Loucy (cell line): ENCODE measurements around the gene CTNNA2.

Experiments
- EZH2phosphoT487 ChIP-seq: fragments of 200-600 bp; IDR thresholded peaks from 2 replicates; pipeline ENCODE4 v1.6.1; 2018; ENCODE audit warnings: antibody characterized with exemption, mild to moderate bottlenecking, moderate library complexity, borderline replicate concordance
- TF ChIP-seq, protein P1 (sequence below): fragments of 200-600 bp; sonication (generic); conservative IDR thresholded peaks from 2 replicates; pipeline ENCODE4 v1.5.1; 2014; ENCODE audit warnings: mild to moderate bottlenecking, antibody characterized with exemption, low read length

DNA sequence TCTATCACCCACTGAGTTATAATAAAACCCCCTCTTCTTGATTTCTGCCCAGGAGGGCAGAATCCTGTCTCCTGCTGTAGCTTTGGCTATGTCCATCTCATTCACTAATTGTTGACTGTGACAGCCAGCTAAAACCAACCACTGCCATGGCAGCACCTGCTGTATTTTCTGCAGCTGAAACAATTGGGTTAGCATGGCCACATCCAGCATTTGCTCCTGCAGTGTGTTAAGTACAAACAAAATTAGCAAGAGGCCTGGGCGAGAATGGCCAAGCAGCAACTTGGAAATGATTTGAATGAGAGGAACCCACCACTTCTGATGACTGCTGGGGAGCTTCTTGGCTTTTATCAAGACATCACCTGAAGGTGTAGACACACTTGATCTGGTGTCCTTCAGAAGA, 881.1 kb downstream of the CTNNA2 start:
- TF ChIP-seq, protein P1, sequence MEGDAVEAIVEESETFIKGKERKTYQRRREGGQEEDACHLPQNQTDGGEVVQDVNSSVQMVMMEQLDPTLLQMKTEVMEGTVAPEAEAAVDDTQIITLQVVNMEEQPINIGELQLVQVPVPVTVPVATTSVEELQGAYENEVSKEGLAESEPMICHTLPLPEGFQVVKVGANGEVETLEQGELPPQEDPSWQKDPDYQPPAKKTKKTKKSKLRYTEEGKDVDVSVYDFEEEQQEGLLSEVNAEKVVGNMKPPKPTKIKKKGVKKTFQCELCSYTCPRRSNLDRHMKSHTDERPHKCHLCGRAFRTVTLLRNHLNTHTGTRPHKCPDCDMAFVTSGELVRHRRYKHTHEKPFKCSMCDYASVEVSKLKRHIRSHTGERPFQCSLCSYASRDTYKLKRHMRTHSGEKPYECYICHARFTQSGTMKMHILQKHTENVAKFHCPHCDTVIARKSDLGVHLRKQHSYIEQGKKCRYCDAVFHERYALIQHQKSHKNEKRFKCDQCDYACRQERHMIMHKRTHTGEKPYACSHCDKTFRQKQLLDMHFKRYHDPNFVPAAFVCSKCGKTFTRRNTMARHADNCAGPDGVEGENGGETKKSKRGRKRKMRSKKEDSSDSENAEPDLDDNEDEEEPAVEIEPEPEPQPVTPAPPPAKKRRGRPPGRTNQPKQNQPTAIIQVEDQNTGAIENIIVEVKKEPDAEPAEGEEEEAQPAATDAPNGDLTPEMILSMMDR = no peak
- TF ChIP-seq EZH2phosphoT487 = no peak
